HepG2 (cell line): ENCODE results near the gene KDM6B. TPM values are rescaled to one million over a fixed set of nuclear protein-coding genes. Genes with fewer than 3 reads are reported as not detected.

ENCODE experiments used
- GABPA ChIP-seq, 2 experiments: IDR thresholded peaks; 2 replicates each; pipeline ENCODE4 v1.6.1; 2011 to 2016; ENCODE audit warnings: low read depth in 2 of 2, low read length in 1 of 2, missing biosample characterization in 1 of 2, missing genetic modification characterization in 1 of 2
- GRHL1 ChIP-seq: sonication (generic); formaldehyde crosslinking; conservative IDR thresholded peaks from 2 replicates; pipeline ENCODE4 v1.8.0; 2022; ENCODE audit warnings: missing genetic modification reagents
- MED8 ChIP-seq: sonication (generic); formaldehyde crosslinking; IDR thresholded peaks from 2 replicates; pipeline ENCODE4 v1.8.1; 2023; ENCODE audit warnings: mild to moderate bottlenecking, missing genetic modification reagents; ENCODE audit not compliant: insufficient replicate concordance
- MIXL1 ChIP-seq: IDR thresholded peaks from 2 replicates; pipeline ENCODE4 v1.6.1; 2016
- NR2F1 ChIP-seq, 2 experiments: fragments of 450-650 bp in 1 of 2; formaldehyde crosslinking in 1 of 2; IDR thresholded peaks; 2 replicates each; pipeline versions ENCODE4 v1.5.0 to v1.6.1; 2016 to 2020; ENCODE audit warnings: mild to moderate bottlenecking in 1 of 2, missing compliant biosample characterization in 1 of 2, missing genetic modification reagents in 1 of 2, moderate library complexity in 1 of 2
- NR2F2 ChIP-seq: IDR thresholded peaks from 2 replicates; pipeline ENCODE4 v1.6.1; 2012; ENCODE audit warnings: low read depth, inconsistent platforms, borderline replicate concordance
- PCBP2 ChIP-seq: fragments of 200-400 bp; formaldehyde crosslinking; optimal IDR thresholded peaks from 2 replicates; pipeline ENCODE3; 2018; ENCODE audit warnings: low read length, low read depth; ENCODE audit not compliant: poor library complexity, severe bottlenecking
- RNF2 ChIP-seq: fragments of 450-650 bp; conservative IDR thresholded peaks from 2 replicates; pipeline ENCODE4 v1.6.1; 2016; ENCODE audit warnings: low read depth
- RORA ChIP-seq: sonication (generic); formaldehyde crosslinking; IDR thresholded peaks from 2 replicates; pipeline ENCODE4 v1.5.0; 2020; ENCODE audit warnings: mild to moderate bottlenecking, missing genetic modification reagents, moderate library complexity
- SAFB2 ChIP-seq: sonication (generic); formaldehyde crosslinking; IDR thresholded peaks from 2 replicates; pipeline ENCODE4 v1.5.1; 2020; ENCODE audit warnings: missing genetic modification reagents, low read depth, mild to moderate bottlenecking, borderline replicate concordance
- SMARCC2 ChIP-seq: fragments of 450-650 bp; IDR thresholded peaks from 2 replicates; pipeline ENCODE4 v1.6.1; 2017; ENCODE audit warnings: antibody characterized with exemption, mild to moderate bottlenecking
- SUZ12 ChIP-seq: fragments of 150-350 bp; IDR thresholded peaks from 2 replicates; pipeline ENCODE4 v1.6.1; 2014; ENCODE audit warnings: low read depth, low read length
- WIZ ChIP-seq: sonication (generic); formaldehyde crosslinking; IDR thresholded peaks from 2 replicates; pipeline ENCODE4 v1.5.1; 2020; ENCODE audit warnings: mild to moderate bottlenecking, missing genetic modification reagents
- ZNF12 ChIP-seq: sonication (generic); formaldehyde crosslinking; IDR thresholded peaks from 2 replicates; pipeline ENCODE4 v1.5.0; 2020; ENCODE audit warnings: missing genetic modification reagents
- ZNF235 ChIP-seq: sonication (generic); formaldehyde crosslinking; IDR thresholded peaks from 2 replicates; pipeline ENCODE4 v1.8.1; 2023; ENCODE audit warnings: mild to moderate bottlenecking, missing genetic modification reagents, borderline replicate concordance
- ZNF30 ChIP-seq: sonication (generic); formaldehyde crosslinking; IDR thresholded peaks from 2 replicates; pipeline ENCODE4 v1.5.0; 2020; ENCODE audit warnings: mild to moderate bottlenecking, missing genetic modification reagents
- ZNF326 ChIP-seq: sonication (generic); formaldehyde crosslinking; IDR thresholded peaks from 2 replicates; pipeline ENCODE4 v1.4.0; 2020; ENCODE audit warnings: missing genetic modification reagents, borderline replicate concordance
- ZNF552 ChIP-seq: sonication (generic); formaldehyde crosslinking; IDR thresholded peaks from 2 replicates; pipeline ENCODE4 v1.9.0; 2022; ENCODE audit warnings: missing genetic modification reagents, mild to moderate bottlenecking, borderline replicate concordance
- ZNF557 ChIP-seq: sonication (generic); formaldehyde crosslinking; IDR thresholded peaks from 2 replicates; pipeline ENCODE4 v1.4.0; 2020; ENCODE audit warnings: missing genetic modification reagents
- ZNF589 ChIP-seq: sonication (generic); formaldehyde crosslinking; conservative IDR thresholded peaks from 2 replicates; pipeline ENCODE4 v1.8.0; 2022; ENCODE audit warnings: mild to moderate bottlenecking, moderate library complexity, missing genetic modification reagents
- ZNF75D ChIP-seq: sonication (generic); formaldehyde crosslinking; IDR thresholded peaks from 2 replicates; pipeline ENCODE4 v1.8.1; 2023; ENCODE audit warnings: missing genetic modification reagents, mild to moderate bottlenecking, borderline replicate concordance
- ZNF780A ChIP-seq: sonication (generic); formaldehyde crosslinking; IDR thresholded peaks from 2 replicates; pipeline ENCODE4 v1.8.0; 2022; ENCODE audit warnings: mild to moderate bottlenecking, missing genetic modification reagents, moderate library complexity
- ZNF800 ChIP-seq: sonication (generic); formaldehyde crosslinking; IDR thresholded peaks from 2 replicates; pipeline ENCODE4 v1.4.0; 2020; ENCODE audit warnings: missing genetic modification reagents
- polyA plus RNA-seq, 8 experiments: library from polyadenylated mRNA; depleted of rRNA in 3 of 8; stranded (reverse) in 7 of 8; unstranded in 1 of 8; fragments of >200 nt; fragmentation: Illumina TruSeq in 4 of 8; extraction: Trizol in 4 of 8; gene quantifications; 2 replicates each; pipeline versions ENCODE4 v1.2.1 to v1.2.3, GENCODE V29; 2011 to 2016; ENCODE audit warnings: low read depth in 4 of 8, missing spikeins in 1 of 8, mixed read lengths in 1 of 8; ENCODE audit not compliant: insufficient read depth in 1 of 8
- total RNA-seq, 5 experiments: library from RNA; depleted of rRNA; stranded (reverse); fragments of >200 nt; fragmentation: Illumina TruSeq; extraction: Trizol; gene quantifications; 2 replicates each; pipeline ENCODE4 v1.2.3, GENCODE V29; 2016; ENCODE audit warnings: low read depth in 1 of 5
- TF ChIP-seq, protein P1 (sequence below): sonication (generic); formaldehyde crosslinking; IDR thresholded peaks from 2 replicates; pipeline ENCODE4 v1.4.0; 2020; ENCODE audit warnings: missing genetic modification reagents, borderline replicate concordance

KDM6B gene
- total and polyA plus RNA-seq, 2 of the 13 experiments (the other 11 are each of a cell fraction or from before 2014, with no cell fraction given): 1.3 to 2.1 TPM

DNA sequence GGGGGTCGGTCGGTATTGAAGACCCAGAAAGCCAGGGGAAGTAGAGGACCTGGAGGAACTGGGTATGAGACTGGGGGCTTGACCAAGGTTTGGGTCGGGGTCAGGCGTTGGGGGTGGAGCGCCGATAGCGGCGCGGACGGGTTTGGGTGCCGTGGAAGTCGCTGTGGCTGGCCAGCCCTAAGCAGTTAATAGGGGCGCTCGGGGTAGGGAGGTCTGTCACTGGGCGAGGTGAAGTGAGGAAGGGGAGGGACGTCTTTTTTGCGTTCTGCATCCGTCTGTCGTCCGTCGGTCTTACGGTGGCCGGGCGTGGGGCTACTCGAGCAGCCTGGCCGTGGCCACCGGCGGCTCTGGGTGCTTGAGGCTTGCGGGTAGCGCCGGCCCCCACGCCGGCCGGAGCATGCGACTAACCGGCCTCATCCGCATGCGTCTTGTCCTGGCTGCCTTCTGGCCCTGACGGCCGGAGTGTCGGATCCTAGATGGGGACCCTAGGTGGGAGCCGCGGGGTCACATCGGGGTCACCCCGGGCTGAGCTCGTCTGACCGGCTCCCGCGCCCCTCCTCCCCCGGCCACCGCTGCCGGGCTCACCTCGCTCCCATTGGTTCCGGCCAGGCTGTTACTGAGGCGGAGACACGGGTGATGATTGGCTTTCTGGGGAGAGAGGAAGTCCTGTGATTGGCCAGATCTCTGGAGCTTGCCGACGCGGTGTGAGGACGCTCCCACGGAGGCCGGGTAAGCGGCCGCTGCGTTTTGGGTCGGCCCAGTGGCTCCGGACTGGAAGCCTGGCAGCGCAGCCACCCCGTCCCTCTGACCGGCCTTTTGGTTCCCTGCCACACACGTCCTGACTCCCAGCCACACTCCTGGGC lies 10.5 kb downstream of the KDM6B start (continued):
- no peak for TF ChIP-seq ZNF235 (CRISPR knock-in tag)
- TF ChIP-seq NR2F2: no peak
- TF ChIP-seq SUZ12: no peak
- TF ChIP-seq, protein P1, sequence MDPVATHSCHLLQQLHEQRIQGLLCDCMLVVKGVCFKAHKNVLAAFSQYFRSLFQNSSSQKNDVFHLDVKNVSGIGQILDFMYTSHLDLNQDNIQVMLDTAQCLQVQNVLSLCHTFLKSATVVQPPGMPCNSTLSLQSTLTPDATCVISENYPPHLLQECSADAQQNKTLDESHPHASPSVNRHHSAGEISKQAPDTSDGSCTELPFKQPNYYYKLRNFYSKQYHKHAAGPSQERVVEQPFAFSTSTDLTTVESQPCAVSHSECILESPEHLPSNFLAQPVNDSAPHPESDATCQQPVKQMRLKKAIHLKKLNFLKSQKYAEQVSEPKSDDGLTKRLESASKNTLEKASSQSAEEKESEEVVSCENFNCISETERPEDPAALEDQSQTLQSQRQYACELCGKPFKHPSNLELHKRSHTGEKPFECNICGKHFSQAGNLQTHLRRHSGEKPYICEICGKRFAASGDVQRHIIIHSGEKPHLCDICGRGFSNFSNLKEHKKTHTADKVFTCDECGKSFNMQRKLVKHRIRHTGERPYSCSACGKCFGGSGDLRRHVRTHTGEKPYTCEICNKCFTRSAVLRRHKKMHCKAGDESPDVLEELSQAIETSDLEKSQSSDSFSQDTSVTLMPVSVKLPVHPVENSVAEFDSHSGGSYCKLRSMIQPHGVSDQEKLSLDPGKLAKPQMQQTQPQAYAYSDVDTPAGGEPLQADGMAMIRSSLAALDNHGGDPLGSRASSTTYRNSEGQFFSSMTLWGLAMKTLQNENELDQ (CRISPR knock-in tag): no peak
- no peak for TF ChIP-seq MED8 (CRISPR knock-in tag)
- no peak for TF ChIP-seq ZNF75D (CRISPR knock-in tag)
- no peak; the same call in 1 of the 2 replicates for TF ChIP-seq ZNF589
- TF ChIP-seq NR2F1 (CRISPR knock-in tag; IDR thresholded peaks at IDR 0.05): peak; percentile 60 to 74
- TF ChIP-seq RNF2: 0 out of 2 replicates have a peak, but pooled peaks have one; percentile 30
- TF ChIP-seq ZNF800 (CRISPR knock-in tag): no peak
- no peak for TF ChIP-seq ZNF552 (CRISPR knock-in tag)
- TF ChIP-seq ZNF326 (CRISPR knock-in tag): peak; percentile 61; the same call in 1 of the 2 replicates
- TF ChIP-seq SMARCC2: no peak
- no peak for TF ChIP-seq RORA (CRISPR knock-in tag)
- no peak for TF ChIP-seq SAFB2 (CRISPR knock-in tag)
- TF ChIP-seq WIZ: no peak
- no peak for TF ChIP-seq PCBP2
- TF ChIP-seq MIXL1 (CRISPR knock-in tag): no peak
- TF ChIP-seq ZNF30 (CRISPR knock-in tag): no peak
- no peak for TF ChIP-seq ZNF557 (CRISPR knock-in tag)
- TF ChIP-seq ZNF12 (CRISPR knock-in tag): no peak
- 0 out of 2 replicates have a peak, but pooled peaks have one; percentile 19 for TF ChIP-seq ZNF780A (CRISPR knock-in tag)
- no peak for TF ChIP-seq GABPA (IDR thresholded peaks at IDR 0.05; ENCODE audit: low read depth, low read length)
- TF ChIP-seq GABPA (CRISPR knock-in tag; IDR thresholded peaks at IDR 0.05; ENCODE audit: low read depth): no peak
- no peak for TF ChIP-seq GRHL1
